Hematopoietic multipotent progenitor cell treated with erythropoietin and hydrocortisone succinate and interleukin-3 and kit ligand, for 8 days (in vitro differentiated cells): ENCODE results near the gene DBN1.

Experiments used
- DNase-seq: peaks from one replicate; pipeline ENCODE4 v3.0.0-alpha.2; 2015

Gene DBN1

DNA sequence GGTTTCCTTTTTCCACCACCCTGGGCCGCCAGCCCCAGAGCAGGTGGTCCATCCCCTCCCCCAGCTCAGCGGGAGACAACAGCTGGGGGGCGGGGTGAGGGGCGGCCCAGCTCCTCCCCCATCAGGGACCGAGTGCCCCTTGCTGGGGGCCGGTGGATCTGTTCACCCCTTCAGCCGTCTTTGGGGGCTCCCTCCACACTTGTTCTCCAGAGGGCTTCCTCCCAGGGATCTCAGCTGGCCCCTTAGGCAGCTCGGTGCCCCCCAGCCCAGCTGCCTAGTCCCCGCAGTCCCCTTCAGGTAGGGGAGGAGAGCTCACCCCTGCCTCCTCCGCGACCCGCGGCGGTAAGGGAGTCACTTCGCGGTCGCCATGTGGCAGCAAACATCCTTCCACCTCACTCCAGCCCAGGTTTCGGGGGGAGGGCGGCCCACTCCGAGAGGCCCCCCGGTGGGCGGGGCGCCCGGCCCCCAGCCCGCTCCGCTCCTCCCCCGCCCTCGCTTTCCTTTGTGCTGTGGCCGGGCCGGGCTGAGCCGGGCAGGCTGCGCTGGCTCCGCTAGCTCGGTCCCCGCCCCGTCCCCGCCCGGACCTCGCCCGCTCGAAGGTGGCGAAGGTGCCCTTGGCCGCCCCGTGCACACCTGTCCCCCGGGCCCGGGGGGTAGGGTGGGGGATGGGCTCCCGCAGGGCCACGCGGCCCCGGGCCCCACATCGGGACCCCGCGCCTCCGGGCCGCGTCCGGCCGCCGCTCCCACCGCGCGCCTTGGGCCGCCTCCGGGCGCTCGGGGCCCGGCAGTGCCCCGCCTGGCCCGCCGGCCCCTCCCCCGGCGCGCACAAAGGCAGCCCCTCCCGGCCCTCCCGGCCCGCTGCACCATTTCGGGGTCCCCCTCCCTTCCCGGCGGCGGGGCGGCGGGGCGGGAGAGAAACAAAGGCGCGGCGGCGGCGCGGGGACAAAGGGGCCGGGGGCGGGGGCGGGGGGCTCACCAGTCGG is 683 bp downstream of the DBN1 start:
- no peak for DNase-seq

DNA sequence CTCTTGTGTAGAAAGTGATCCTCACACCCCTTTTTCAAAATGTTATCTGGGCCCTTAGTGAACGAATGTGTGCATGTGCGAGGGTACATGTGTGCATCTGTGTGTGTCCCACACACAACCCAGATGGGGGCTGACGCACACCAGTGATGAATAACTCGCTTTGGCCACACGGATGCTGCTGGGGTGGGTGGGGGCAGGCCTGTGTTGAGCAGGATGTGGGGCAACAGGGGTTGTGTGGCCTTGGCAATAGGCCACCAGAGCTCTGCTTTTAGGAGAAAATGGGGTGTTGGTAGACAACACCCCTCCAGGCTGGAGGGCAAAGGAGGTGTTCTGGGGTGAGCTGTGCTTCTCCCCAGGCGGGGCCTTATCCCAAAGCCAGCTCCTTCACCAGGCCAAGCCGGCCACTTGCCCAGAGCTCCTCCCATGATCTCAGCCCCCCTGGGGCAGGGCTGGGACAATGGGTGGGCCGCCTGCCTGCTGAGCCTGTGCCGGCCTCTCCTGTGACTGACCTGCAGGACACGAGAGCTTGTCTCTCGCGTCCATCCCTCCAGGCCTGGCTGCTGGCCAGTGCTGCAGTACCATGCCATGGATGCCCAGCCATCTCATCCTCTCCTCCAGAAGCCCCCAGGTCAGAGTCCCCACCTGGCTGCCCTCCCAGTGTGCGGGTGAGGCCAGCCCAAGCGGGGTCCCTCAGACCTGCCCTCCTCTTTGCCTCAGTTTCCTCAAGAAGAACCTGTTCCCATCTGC is 1.7 kb downstream of the DBN1 start:
- no peak for DNase-seq

DNA sequence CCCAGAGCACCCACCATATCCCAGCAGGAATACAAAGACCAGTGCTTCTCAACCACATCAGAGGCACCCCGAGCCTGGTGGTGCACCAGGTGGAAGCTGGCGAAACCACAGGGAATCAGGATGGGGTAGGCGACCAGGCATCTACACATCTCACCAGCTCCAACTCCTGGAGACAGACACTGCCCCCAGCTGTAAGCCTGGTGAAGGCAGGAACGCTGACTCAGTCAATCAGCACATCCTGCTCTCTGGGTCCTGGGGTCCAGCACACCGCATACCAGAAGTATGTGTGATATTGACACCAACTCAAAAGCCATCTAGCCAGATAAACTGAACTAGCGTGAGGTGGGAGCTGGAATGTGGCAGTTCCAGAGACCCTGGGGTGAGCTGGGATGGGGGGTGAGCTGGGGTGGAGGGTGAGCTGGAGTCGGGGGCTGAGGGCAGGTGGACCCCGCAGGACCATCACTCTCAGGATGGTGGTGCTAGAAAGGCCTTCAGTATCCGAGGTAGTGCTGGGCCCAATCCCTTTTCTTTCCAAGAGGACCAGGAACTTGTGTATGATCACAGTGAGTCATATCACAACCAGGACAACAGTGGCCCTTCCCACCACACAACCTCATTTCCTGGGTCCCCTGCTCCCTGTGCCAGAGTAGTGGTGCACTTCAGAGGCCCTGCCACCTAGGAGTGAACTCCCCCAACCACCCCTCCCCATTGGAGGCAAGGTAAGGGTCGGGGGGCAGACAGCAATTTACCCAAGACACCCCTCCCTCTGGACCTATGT is 2.5 kb downstream of the DBN1 start:
- DNase-seq = no peak

DNA sequence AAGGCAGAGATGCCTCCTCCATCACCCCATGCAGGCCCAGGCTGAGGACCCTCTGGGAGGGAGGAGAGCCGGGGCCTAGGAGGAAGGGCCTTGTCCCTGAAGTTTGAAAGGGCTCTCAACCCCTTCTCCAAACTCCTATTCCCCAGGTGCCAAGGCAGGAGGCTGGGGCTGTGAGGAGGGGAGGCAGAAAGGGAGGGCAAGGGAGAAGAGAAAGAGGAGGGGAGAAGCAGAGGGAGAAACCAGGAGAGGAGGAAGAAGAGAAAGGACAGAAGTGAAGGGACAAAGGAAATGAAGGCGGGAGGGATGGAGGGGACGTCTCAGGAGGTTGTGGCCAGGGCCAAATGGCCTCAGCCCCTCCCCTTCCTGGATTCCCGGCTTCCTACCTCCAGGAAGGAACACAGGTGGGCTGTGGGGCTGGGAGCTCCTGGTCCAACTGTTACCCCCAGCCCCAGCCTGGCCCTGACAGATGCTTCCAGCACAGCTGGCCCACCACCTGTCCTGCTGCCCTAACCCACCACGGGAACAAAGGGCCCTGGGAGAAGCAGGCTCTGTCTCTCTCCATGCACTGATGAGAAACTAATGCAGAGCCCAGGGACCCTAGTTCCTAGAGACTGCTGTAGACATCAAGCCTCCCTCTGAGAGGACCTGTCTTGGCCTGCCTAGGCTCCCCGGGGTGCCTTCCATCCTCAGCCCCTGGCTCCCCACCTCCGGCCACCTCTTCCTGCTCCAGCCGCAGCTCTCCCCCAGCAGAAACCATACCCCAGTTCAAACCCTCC is 3.5 kb downstream of the DBN1 start:
- no peak for DNase-seq

DNA sequence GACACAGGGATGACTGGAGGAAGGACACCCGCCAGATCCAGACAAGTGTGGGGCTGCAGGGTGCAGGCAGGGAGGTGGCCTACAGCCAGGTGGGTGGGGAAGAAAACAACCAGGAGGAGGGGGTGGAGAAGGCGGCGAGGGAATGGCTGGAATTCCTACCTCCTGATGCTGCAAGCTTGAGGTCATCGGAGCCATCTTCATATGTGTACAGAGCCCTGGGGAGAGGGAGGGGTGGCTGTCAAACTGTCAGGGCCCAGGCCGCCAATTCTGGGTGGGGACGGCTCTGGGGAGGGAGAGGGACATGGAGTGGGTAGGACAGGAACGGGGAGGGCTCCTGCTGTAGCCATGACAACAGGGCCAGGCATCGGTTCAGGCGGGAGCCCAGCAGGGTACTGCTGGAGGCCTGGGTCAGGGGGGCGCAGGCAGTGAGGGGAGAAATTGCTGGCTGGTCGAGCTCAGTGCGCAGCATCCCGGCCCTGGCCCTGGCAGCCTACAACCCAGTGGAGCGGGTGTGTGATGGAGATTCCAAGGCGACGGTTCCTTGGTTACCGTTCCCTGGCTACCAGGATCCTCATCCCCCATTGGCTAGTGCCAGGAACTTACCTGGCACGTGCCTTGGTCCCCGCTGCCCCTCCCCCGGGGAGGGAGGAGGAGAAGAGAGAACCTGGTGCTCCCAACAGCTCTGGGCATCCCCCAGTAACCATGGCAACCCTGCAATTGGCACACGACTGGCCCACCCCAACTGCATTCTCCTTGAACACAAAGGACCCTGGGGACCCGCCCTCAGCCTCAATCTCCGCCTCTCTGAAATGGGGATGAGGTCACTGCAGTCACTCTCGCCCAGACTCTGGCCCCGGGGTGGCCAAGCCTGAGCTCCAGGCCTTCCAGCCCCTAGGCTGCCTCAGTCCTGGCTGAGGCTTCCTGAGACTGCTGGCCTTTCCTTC is 4.5 kb downstream of the DBN1 start:
- DNase-seq = no peak

DNA sequence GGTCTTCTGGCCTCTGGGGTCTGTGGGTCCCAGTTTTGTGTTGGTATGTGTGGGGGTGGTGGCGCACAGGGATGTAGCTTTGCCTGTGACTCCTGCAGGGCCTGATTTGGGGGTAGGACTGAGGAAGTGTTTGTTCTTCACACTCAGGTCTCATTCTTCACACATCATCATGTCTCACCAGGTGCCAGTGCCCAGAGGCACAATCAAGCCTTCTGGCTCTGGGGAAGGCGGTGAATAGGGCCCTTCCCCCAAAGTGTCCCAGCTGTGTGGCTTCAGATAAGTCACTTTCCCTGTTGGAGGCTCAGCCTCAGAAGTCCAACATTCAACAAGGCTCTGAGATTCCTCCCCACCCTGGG is 5.1 kb downstream of the DBN1 start:
- DNase-seq = no peak

DNA sequence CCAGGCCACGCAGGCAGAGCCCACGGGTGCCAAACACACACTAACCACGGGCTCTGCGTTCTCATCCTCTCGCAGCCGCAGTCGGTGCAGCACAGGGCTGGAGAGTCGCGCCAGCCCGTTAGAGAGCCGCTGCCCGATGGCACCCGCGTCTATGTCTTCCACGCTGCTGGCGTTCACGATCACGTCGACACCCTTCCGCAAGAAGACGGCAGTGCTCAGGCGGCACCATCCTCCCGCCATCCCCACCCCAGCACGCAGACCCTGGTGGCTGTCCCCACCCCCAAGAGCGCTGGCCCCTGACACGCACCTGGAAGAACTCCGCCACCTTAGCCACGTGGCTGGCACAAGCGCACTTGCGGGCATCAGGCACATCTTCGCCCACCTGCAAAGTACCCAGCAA is 6.0 kb downstream of the DBN1 start:
- no peak for DNase-seq

DNA sequence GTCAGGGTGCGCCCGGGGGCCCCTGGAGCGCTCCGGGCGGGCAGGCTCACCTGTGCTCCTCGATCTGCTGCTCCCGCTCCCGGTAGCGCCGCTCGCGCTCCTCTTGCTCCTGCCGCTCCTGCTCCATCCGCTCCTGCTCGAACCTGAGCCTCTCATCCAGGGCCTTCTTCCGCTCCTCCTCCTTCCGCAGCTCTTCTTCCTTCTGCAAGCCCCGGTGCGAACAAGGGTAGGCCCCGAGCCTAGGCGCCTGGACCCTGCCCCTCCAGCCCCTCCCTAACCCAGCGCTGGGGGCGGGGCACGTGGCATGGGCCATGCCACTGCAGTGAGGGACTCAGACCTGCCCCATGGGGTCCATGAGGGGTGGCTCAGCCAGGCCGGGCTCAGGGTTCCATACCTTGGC is 6.6 kb downstream of the DBN1 start:
- no peak for DNase-seq

DNA sequence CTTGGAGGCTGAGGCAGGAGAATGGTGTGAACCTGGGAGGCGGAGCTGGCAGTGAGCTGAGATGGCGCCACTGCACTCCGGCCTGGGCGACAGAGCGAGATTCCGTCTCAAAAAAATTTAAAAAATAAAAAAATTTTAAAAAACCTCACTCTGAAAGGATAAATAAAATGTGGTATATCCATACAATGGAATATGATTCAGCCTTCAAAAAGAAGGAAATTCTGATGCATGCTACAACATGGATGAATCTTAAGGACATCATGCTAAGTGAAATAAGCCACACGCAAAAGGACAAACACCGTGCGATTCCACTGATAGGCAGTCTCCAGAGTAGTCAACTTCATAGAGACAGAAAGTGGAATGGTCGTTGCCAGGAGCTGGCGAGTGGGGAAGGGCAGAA is 8.4 kb downstream of the DBN1 start:
- no peak for DNase-seq

DNA sequence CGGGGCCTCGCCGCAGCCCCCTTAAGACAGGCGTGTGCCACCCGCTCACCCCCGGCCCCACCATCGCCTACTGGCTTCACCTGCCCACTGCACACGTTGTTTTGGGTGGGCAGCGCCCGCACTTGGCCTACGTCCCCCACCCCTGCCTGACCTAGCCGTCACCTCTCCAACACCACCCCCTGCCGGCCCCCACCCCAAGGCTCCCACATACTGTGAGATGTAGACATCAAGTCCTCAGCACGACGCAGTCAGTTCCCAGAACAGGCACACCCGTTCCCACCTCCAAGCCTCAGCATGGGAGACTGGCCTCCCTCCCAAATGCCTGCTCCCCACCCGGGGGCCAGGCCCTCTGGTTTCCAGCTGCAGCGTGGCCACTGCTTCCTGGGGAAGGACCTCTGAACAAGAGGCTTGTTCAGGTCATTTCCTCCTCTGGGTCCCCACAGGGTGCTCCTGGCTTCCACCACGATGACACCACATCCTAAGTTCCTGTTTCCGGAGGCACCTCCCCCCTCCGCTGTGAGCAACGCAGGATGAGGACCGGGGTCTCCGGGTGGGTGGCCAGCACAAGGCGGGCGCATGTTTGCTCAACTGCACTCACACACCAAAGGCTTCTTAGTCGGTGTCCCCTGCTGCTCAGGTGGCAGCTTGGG is 11.3 kb downstream of the DBN1 start:
- no peak for DNase-seq

DNA sequence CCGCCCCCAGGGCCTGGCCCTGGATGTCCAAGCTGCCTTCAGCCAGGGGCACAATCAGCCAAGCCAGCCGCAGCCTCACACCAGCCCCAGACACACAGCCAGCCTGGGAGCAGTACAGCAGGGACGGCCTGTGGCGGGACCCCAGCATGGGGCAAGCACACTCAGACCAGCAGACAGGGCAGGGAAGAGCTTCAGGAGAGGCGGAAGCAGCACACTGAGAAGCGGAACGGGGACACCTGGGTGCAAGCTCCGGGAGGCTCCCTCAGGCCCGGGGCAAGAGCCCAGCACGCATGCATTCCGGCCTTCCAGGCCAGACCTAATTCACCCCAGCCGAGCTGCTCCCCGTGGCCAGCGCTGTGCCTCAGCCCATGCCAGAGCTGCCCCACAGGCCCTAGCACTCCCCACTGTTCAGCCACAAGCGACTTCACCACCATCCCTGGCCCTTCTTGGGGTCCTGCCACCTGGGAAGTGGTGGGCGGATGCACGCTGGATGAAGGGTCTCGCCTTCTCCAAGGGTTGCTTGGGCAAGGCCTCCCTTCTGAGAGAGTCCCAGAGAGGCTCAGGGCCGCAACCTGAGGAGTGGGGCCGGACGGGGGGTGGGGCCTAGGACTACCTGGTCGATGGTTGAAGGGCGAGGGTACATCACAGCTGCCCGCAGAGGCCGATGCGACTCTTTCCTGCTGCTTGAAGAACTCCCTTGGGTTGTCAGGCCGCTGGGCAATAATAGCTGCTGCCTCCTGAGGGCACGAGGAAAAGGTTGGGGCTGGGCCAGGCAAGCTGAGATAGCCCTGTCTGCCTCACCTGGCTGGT is 13.4 kb downstream of the DBN1 start:
- DNase-seq = no peak

DNA sequence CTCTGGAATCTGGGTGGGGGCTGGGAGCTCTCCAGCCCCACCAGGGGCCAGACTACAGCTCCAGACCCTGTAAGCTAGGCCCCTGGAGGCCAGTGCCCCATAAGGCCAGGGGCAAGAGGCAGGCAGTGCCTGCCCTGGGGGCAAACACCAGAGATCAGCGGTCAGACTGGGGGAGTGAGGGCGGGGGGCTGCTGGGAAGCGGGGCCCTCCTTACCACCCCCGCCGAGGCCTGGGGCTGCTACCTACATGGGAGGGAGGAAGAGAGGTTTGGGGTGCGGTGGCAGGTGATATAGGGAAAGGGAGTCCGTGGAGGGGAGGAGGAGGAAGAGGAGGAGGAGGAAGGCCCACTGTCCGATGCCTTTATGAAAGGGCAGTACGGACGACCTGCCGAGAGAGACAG is 14.1 kb downstream of the DBN1 start:
- no peak for DNase-seq

DNA sequence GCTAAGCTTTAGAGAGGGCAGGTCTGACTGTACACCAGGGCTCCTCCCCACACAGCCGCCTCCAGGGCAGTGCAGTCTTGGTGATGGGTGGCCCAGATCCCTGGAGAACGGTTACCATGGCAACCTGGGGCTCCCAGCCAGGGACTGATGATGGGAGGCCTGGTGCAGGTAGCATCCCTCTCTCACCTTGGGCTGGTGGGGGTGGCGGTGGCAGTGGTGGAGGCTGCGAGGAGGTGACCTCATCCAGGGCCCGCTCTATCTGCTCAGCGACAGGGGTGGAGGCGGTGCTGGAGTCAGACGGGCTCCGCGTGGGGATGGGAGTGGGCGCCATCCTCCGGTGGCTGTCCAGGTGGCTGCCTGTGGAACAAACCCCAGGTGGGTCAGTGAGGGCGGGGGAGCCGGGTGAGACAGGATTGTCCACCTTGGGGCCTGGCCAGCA is 14.5 kb downstream of the DBN1 start:
- no peak for DNase-seq

DNA sequence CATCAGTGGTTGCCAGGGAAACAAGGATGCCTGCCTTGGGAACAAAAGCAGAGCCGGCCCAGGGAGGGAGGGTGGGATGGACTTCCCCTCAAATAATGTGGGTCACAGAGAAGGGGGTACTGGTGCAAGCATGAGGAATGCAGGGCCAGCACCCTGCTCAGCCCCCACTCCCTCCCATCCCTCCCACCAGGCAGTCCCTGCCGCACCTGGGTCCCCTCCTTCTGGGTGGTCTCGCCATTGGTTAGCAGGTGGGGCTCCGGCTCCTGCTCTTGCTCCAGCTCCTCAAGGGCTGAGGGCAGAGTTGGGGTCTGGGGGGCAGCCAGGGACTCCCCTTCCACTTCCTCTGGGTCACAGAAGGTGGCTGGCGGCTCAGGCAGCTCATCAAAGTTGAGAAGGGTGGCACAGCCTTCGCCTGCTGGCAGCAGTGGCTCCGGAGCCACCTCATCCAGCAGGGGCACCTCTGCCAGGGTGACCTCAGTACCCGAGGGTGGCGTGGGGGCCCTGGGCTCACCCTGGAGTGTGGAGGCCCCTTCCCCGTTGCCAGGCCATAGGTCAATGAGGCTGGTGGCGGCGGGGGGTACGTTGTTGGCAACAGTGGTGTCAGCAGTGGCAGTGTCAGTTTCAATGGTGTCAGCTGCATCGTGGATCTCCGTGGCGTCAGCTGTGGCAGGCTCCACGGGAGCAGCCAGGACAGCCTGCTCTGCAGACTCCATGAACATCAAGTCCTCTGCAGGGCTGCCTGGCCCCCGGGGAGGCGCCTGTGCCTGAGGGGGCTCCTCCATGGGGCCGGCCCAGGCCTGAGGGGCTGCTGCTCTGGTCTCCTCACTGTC is 15.4 kb downstream of the DBN1 start:
- no peak for DNase-seq

DNA sequence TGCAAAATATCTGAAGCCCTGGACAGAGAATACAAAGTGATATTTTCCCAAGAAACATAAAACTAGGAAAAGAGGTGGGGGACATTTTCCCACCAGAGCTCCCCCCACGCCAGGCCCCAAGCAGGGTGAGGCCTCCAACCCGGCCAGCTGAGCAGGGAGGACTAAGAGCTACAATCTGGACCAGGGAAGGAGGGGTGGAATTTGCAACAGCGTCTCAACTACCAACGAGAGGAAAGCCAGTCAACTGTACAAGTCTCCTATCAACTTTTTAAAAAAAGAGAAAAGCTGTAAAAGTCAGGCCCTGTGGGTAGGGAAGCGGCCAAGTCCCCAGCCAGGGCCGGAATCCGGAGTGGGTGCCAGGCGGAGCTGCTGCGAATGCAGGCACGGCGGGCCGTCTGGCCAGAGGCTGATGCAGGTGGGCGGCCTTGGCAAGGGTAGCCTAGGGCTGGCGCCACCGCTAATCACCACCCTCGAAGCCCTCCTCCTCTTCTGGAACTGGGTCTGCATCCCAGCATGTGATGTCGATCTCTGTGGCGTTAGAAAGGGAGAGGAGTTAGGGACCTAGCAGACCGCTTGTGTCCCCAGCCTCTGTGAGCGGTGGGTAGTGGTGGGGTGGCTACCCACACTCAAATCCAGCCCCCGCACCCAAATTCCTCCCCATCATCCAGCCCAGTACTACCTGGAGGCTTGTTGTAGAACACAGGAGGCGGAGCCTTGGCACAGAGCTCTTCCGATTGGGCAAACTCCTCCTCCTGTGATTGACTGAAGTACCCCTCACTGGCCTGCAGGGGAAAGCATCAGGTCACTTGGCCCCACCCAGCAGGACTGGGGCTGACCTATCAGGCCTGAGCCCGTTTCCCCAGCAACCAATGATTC is 16.2 kb downstream of the DBN1 start:
- peak; percentile 97 for DNase-seq

DNA sequence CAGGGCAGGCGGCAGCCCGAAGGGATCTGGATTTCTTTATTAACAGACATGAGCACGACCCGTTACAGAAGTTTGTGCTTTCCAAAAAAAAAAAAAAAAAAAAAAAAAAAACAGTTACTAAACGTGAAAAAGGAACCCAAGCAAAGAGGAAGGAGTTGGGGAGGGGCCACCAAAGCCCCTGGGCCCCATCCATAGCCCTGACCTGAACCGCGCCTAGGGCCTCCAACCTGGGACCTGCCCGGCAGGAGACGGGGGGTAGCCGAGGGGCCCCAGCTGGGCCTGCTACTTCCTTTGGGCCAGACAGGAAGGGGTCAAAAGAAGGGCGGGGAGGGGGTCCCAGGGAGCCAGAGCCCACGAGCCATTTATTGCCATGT is 16.9 kb downstream of the DBN1 start:
- DNase-seq = no peak

DNA sequence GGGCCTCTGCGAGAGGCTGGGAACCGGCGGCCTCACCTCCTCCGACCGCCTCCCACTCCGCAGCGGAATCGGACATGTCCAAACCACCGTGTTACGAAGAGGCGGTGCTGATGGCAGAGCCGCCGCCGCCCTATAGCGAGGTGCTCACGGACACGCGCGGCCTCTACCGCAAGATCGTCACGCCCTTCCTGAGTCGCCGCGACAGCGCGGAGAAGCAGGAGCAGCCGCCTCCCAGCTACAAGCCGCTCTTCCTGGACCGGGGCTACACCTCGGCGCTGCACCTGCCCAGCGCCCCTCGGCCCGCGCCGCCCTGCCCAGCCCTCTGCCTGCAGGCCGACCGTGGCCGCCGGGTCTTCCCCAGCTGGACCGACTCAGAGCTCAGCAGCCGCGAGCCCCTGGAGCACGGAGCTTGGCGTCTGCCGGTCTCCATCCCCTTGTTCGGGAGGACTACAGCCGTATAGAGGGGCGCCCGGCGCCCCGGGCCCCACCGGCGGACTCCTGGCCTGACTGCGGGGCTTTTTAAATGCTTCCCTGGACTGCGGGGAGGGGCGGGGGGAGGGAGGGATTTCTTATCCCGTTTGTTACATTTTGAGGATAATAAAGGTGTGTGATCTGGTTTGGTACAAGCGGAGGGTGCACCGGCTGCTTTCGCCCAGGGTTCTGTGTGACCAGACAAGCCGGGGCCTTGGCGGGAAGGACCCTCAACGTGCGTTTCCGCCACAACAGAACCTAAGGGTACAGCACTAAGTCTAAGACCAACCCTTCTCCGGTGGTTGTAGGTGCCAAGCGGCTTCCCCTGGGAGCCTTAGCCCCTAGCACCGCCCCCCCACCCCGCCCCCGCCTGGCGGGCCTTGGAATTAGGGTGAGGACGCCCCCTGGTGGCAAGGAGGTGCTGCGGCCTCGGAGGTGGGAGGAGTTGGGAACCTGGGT is 17.5 kb downstream of the DBN1 start:
- DNase-seq = peak; percentile 89
